GM21515 (cell line): Measurements from ENCODE around the gene SLC6A8.
"Not testable (repeated sequence)": the region's sequence is repeated elsewhere in the genome, so short reads cannot be mapped to it uniquely, and the experiment has no call there.

Experiments
- ATAC-seq: cut with Tn5 transposase; IDR thresholded peaks from one replicate; pipeline ENCODE4 v1.9.1; 2021; ENCODE audit not compliant: unreplicated experiment

SLC6A8 gene

DNA sequence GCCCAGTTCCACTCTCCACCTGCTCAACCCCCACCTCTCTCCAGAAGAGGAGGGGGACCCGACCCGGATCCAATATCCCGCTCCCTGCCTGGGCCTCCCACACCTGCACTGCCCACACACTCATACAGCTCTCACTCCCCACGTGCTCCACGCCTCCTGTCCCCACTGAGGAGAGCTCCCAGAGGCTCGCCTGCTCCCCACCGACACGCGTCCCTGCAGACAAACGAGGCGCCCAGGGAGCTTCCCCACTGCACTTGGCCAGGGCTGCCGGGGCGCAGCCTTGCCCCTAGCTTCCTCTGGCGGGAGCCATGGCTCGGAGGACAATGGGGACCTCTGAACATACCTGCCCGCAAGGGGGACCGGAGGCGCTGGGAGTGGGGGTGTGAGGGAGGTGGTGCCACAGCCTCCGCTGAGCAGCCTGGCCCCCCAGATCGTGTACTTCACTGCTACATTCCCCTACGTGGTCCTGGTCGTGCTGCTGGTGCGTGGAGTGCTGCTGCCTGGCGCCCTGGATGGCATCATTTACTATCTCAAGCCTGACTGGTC is 5.0 kb downstream of the SLC6A8 start:
- ATAC-seq: no peak

- no peak for ATAC-seq
Observed at GRCh38 chrX:153693216-153694086, 5.7 kb downstream of the SLC6A8 start.

DNA sequence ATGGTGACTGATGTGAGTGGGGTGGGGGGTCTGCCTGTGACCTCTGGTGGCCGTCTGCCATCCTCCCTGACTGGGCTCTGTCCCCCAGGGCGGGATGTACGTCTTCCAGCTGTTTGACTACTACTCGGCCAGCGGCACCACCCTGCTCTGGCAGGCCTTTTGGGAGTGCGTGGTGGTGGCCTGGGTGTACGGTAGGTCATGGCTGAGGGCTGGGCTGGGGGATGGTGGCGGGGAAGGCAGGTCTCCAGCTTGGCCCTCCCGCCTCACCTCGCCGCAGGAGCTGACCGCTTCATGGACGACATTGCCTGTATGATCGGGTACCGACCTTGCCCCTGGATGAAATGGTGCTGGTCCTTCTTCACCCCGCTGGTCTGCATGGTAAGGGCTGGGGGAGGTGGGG is 6.5 kb downstream of the SLC6A8 start:
- ATAC-seq: not testable (repeated sequence)

GRCh38 chrX:153694687-153695270 is 7.1 kb downstream of the SLC6A8 start:
- no peak for ATAC-seq

DNA sequence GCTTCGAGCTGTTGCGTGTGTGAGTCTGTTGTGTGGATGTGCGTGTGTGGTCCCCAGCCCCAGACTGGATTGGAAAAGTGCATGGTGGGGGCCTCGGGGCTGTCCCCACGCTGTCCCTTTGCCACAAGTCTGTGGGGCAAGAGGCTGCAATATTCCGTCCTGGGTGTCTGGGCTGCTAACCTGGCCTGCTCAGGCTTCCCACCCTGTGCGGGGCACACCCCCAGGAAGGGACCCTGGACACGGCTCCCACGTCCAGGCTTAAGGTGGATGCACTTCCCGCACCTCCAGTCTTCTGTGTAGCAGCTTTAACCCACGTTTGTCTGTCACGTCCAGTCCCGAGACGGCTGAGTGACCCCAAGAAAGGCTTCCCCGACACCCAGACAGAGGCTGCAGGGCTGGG is 8.4 kb downstream of the SLC6A8 start:
- no peak for ATAC-seq

DNA sequence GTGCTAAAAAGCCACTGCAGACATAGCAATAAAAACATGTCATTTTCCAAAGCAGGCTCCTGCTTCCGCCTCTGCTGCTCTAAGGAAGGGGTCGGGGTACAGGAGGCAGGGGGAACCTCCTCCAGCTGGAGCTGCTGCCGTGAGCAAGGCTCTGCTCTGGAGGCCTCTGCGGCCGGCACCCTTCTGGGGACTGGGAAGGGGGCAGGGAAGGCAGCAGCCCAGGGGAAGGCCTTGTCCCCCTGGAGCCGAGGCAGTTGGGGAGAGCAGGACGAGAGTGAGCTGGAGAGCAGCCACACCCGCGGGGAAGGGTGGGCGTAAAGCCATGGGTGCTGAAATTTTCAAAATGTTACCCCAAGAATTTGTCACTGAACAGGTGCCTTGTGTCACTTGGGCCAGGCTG is 8.8 kb downstream of the SLC6A8 start:
- not testable (repeated sequence) for ATAC-seq

DNA sequence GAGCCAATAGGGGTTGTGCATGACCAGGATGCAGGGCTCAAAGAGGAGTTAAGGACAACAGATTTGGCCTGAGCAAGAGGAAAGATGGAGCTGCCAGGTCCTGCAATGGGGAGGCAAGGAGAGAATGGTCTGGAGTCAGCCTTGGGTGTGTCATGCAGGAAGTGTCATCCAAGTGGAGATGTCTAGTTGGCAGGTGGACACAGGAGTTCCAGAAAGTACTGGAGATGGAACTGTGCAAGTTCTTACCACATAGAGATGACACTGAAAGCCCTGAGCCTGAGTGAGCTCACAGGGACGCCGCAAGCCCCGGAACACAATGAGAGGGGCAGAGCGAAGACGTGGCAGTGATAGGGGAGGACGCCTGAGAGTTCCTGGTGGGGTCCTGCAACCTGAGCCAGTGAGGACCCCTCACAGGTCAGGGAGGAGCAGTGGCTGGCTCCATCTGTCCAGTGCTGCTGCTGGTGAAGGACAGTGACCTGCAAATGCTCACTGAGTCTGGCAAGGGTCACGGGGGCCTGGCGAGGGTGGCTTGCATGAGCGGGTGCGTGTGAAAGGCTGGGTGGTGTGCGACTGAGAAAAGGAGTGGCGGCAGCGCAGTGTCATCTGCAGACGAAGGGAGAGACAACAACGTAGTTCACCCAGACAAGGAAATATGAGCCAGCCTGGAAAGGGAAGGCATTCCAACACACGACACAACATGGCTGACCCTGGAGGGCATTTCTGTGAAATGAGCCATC is 9.4 kb downstream of the SLC6A8 start:
- not testable (repeated sequence) for ATAC-seq

- no peak for ATAC-seq
Observed at GRCh38 chrX:153697924-153698865, 10.5 kb downstream of the SLC6A8 start.

- ATAC-seq: not testable (repeated sequence)
Observed at GRCh38 chrX:153699210-153699783, 11.6 kb downstream of the SLC6A8 start.

DNA sequence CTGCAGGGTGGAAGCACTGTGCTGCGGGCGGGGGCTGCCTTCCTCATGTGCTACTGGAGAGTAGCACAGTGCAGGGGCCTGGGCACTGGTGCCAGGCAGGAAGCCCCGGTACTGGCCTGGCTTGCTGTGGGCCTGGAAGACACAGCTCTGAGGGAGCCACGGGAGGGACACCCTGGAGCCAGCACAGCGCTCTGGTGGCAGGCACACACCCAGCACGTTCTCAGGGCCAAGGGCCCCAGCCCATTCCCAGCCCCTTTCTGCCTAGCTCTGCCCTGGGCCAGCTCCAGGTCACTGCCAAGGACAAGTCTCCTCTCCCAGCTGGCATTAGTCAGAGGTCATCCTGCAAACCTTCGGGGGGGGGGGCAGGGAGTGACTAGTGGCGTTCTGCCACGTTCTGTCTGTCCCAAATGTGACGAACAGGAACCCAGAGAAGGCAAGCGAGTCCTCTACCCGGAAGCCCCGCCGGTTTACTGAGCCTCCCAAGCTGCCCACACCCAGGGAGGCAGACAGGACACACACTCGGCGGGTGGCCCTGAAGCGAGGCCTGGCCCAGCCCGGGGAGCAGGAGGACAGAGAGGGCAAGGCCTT is 12.2 kb downstream of the SLC6A8 start:
- not testable (repeated sequence) for ATAC-seq

DNA sequence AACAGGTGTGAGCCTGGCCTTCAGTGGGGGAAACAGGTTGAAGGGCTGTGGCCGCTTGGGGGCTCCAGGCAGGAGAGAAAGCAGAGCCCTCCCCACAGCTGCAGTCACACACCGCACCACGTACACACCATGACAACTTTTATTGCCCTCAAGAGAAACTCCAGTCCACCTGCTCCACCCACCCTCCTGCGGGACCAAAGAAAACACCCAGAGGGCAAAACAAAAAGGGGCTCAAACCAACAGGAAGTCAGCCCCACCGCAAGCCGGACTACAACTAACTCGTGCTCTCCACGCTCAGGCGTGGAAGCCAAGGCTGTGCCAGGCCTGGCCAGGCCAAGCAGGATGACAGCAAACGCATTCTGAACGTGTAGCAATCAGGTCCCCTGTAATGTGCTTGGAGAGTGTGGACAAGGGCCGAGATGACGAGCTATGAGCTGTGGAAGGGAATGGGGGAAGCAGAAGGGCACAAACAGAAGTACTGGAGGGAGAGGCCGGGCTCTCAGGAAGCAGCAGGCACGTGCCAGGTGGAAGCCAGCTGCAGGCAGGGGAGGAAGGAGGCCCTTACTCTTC is 12.7 kb downstream of the SLC6A8 start:
- ATAC-seq: no peak

GRCh38 chrX:153700967-153701366 is 13.2 kb downstream of the SLC6A8 start:
- ATAC-seq: no peak

DNA sequence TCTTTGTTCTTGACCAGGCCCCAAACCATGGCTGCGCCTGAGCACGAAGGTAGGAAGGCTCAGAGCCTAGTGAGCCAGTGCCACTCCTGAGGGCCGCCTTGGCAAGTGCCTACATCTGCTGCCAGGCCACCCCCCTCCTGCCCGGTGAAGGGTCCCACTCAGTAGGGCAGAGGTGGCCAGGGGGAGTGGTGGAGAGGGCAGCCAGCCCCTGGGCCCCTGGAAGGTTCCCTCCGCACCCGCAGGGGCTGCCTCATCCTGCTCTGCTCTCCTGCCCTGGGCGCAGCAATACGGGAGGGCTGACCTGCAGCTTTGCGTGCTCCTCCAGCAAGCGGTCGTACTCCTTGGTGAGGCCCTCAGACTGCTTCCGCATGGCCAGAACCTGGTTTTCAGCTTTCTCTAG is 14.0 kb downstream of the SLC6A8 start:
- ATAC-seq: no peak

- no peak for ATAC-seq
Observed at GRCh38 chrX:153702336-153703035, 14.8 kb downstream of the SLC6A8 start.

- ATAC-seq: no peak
Observed at GRCh38 chrX:153703036-153703370, 15.3 kb downstream of the SLC6A8 start.

DNA sequence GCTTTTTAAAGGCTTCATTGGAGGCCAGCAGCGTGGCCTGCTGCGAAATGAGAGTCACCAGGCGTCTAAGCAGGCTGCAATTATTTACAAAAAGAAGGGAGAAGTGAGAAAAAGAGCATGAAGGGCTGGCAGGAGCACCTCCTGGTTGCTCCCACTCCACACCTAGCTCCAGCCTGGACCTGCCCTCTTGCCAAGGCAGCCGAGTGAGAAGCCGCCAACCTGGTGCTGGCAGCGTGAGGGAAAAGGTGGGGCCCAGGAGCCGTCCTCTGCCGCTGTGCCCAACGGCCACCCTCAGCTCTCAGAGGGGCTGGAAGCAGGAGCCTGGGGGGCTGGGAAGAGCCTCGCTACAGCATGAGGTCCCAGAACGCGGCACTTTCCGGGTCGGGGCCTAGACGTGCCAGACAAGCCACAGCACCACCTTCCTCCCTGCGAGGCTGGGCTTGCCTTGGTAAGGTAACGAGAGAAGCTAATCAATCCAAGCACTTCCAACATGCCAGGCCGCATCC is 16.3 kb downstream of the SLC6A8 start:
- ATAC-seq: no peak

DNA sequence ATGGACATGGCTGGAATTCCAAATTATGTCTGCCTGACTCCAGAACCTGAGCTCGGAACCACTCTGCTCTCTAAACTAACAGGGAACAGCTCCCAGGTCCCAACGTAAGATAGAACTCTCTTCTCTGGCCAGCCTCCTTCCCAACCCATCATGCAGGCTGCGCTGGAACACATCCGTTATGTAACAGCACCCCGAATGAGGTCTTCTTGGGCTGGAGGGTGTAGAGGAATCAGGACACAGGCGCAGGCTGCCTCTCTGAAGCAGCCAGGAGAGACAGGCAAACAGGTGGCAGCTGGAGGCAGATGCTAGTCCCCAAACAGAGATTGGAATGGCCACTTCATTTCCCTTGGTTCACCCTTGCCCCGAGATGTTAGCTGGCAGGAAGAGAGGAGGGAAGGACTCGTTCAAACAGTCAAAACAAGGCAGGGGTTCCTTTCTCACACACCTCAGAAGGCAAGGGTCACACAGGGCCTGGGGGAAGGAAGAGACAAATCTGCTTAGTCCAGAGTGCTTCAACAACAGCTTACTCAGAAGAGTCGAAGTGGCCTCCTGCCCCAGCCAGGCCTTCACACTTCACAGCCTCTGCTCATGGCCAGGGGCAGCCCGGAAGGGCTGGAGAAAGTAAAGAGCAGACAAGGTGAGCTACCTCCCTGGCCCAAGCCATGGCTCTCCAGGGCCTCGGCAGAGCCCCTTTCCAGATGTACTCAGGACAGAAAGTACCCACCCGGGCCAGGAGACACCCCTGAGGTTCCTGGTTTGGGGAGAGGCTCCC is 17.1 kb downstream of the SLC6A8 start:
- not testable (repeated sequence) for ATAC-seq
